Ovary (tissue), 3 donors: Measurements from ENCODE around the gene DNAJC7.
A peak's percentile ranks its signal among the peaks of the same experiment; 100 is the strongest.

ENCODE experiments used
- CTCF ChIP-seq, 3 donors: fragments of 450-650 bp in 2 of 3; fragments of 200-600 bp in 1 of 3; IDR thresholded peaks; one replicate each; pipeline versions ENCODE4 v1.5.1 to v1.8.0; 2016 to 2022; ENCODE audit warnings: antibody characterized with exemption in 3 of 3, mild to moderate bottlenecking in 1 of 3
- POLR2A ChIP-seq: fragments of 450-650 bp; IDR thresholded peaks from one replicate; pipeline ENCODE4 v1.6.1; 2017; ENCODE audit warnings: antibody characterized with exemption, mild to moderate bottlenecking, moderate library complexity
- donor health status: DM: no; HTN: no; CAD: no.

- TF ChIP-seq POLR2A = no peak
- peak in 1 of 3 donors; percentile 20 for TF ChIP-seq CTCF (IDR thresholded peaks at IDR 0.05)
Measured at GRCh38 chr17:41959336-41960095, 57.7 kb downstream of the DNAJC7 start.
